Caco-2 (cell line): ENCODE results near the gene RGSL1. TPM values are rescaled to one million over a fixed set of nuclear protein-coding genes. Genes with fewer than 3 reads are reported as not detected.

Source experiments
- Bru-seq: library from RNA; stranded (reverse); fragments of 400-500 nt; gene quantifications from one replicate; lab custom pipeline; 2021; lab: Mats Ljungman, UMichigan
- BruChase-seq, 2 experiments: library from RNA; stranded (reverse); fragments of 400-500 nt; gene quantifications; one replicate each; lab custom pipeline; 2021; lab: Mats Ljungman, UMichigan
- BruUV-seq: library from RNA; stranded (reverse); fragments of 400-500 nt; replicated peaks from 2 replicates; lab custom pipeline; 2021; lab: Mats Ljungman, UMichigan
- CTCF ChIA-PET: fragments of 300-600 bp; sonication (Branson Sonifier 250); formaldehyde crosslinking; loops from one replicate; lab custom pipeline; 2022; ENCODE audit warnings: antibody characterized with exemption; lab: Charles Lee
- POLR2A ChIA-PET: fragments of 300-600 bp; sonication (Branson Sonifier 250); formaldehyde crosslinking; loops from one replicate; lab custom pipeline; 2022; ENCODE audit warnings: antibody characterized with exemption; lab: Charles Lee
- DNase-seq, 2 experiments: peaks; one replicate each; pipeline versions ENCODE4 v3.0.0 to v3.0.0-alpha.2; 2020 to 2022
- H3K27me3 ChIP-seq: replicated peaks from 2 replicates; pipeline ENCODE4 v1.6.0; 2011; ENCODE audit warnings: low read length; ENCODE audit not compliant: control insufficient read depth, insufficient read depth
- H3K36me3 ChIP-seq: 2 replicates; pipeline ENCODE4 v1.5.1; 2011; ENCODE audit warnings: low read length; ENCODE audit not compliant: control insufficient read depth, insufficient read depth
- H3K4me1 ChIP-seq: fragments of 250-450 bp; sonication (Bioruptor Pico); 2 replicates; pipeline ENCODE4 v1.5.1; 2020; ENCODE audit warnings: mild to moderate bottlenecking
- H3K4me3 ChIP-seq: 2 replicates; pipeline ENCODE4 v1.5.1; 2011; ENCODE audit warnings: low read depth, mild to moderate bottlenecking, control low read depth, low read length
- H3K9me3 ChIP-seq: fragments of 250-450 bp; sonication (Bioruptor Pico); 2 replicates; pipeline ENCODE4 v1.5.1; 2020; ENCODE audit warnings: mild to moderate bottlenecking, moderate library complexity
- H3K27ac Mint-ChIP-seq: one replicate; pipeline ENCODE4 v1.8.0; 2022; ENCODE audit warnings: mixed read lengths; ENCODE audit not compliant: unreplicated experiment
- H3K27me3 Mint-ChIP-seq: one replicate; pipeline ENCODE4 v1.8.0; 2022; ENCODE audit warnings: mixed read lengths; ENCODE audit not compliant: insufficient read depth, unreplicated experiment
- H3K36me3 Mint-ChIP-seq: one replicate; pipeline ENCODE4 v1.8.0; 2022; ENCODE audit warnings: mild to moderate bottlenecking, mixed read lengths; ENCODE audit not compliant: insufficient read depth, unreplicated experiment
- H3K4me1 Mint-ChIP-seq: one replicate; pipeline ENCODE4 v1.8.0; 2022; ENCODE audit warnings: low read depth, mixed read lengths; ENCODE audit not compliant: unreplicated experiment
- H3K4me3 Mint-ChIP-seq: one replicate; pipeline ENCODE4 v1.8.0; 2022; ENCODE audit warnings: mild to moderate bottlenecking, moderate library complexity, mixed read lengths; ENCODE audit not compliant: unreplicated experiment
- H3K9me3 Mint-ChIP-seq: one replicate; pipeline ENCODE4 v1.8.0; 2022; ENCODE audit warnings: mixed read lengths; ENCODE audit not compliant: unreplicated experiment
- intact Hi-C: fragments of 100-400 bp; cut with micrococcal nuclease; formaldehyde crosslinking; loops from one replicate; pipeline ENCODE4 v1.10.0; 2022; ENCODE audit not compliant: unreplicated experiment
- long read RNA-seq: library from polyadenylated mRNA; stranded (forward); transcript quantifications from one replicate; pipeline ENCODE4 v2.0.0, GENCODE V29; 2022
- total RNA-seq: library from RNA; stranded (reverse); gene quantifications from 2 replicates; pipeline ENCODE4 v1.2.3, GENCODE V29; 2022
- TF ChIP-seq, protein P1 (sequence below), 2 experiments: fragments of 200-600 bp in 1 of 2; IDR thresholded peaks; 1 replicate in 1 of 2; 2 replicates in 1 of 2; pipeline versions ENCODE4 v1.5.1 to v1.8.0; 2011 to 2022; ENCODE audit warnings: antibody characterized with exemption in 1 of 2, control low read depth in 1 of 2, inconsistent platforms in 1 of 2, low read depth in 1 of 2, low read length in 1 of 2, mild to moderate bottlenecking in 1 of 2, moderate library complexity in 1 of 2; ENCODE audit not compliant: insufficient read depth in 1 of 2, severe bottlenecking in 1 of 2, unreplicated experiment in 1 of 2

RGSL1 gene
- total RNA-seq (not detected in 2 replicates), Bru-seq, nascent RNA (percentile 3 among the genes with signal in this experiment), BruChase-seq, experiment 1, labeled RNA remaining after a 2-hour chase (percentile 3 among the genes with signal in this experiment), BruChase-seq, experiment 2, labeled RNA remaining after a 6-hour chase (percentile 2 among the genes with signal in this experiment)
- long read RNA-seq: 0 reads

DNA sequence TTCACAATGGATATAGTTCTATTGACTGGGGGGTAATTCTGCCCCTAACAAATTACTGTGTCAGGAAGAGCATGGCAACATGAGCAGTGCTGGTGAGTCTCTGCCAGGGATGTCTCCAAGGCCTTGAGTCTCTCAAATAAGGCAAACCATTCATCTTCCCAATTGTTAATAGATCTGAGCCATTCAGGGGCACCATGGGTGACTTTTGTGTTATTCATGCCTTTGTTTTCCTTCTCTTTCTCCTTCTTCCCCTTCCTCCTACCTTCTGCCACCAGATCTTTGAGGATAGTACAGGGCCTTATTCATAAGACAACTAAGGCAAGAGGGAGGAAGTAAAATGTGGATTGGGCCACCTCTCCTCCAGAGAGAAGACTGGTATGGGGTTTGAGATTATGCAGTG lies at the start of gene RGSL1:
Gene RGSL1 (plus strand): TSS at position 60 of the 400 bp plus-strand sequence. CDS start 20 bp downstream, at position 80.
- Histone ChIP-seq H3K4me1 (no peaks in the 10 kb centered on the region), H3K4me3 (no peak within 1 kb of the TSS), H3K9me3 (no peaks in the 10 kb centered on the region), H3K27me3 (no peaks in the 10 kb centered on the region), H3K36me3 (no peaks in the 10 kb centered on the region)
- Mint-ChIP-seq H3K27ac (no peak within 1 kb of the TSS), H3K4me1 (no peaks in the 10 kb centered on the region), H3K27me3 (peaks cover 15% of the 10 kb centered on the region), H3K9me3 (no peaks in the 10 kb centered on the region), H3K4me3 (no peak within 1 kb of the TSS), H3K36me3 (no peaks in the 10 kb centered on the region)
- DNase-seq: no peak
- TF ChIP-seq, protein P1, sequence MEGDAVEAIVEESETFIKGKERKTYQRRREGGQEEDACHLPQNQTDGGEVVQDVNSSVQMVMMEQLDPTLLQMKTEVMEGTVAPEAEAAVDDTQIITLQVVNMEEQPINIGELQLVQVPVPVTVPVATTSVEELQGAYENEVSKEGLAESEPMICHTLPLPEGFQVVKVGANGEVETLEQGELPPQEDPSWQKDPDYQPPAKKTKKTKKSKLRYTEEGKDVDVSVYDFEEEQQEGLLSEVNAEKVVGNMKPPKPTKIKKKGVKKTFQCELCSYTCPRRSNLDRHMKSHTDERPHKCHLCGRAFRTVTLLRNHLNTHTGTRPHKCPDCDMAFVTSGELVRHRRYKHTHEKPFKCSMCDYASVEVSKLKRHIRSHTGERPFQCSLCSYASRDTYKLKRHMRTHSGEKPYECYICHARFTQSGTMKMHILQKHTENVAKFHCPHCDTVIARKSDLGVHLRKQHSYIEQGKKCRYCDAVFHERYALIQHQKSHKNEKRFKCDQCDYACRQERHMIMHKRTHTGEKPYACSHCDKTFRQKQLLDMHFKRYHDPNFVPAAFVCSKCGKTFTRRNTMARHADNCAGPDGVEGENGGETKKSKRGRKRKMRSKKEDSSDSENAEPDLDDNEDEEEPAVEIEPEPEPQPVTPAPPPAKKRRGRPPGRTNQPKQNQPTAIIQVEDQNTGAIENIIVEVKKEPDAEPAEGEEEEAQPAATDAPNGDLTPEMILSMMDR (IDR thresholded peaks at IDR 0.05; ENCODE audit: insufficient read depth in 1 of 2, low read depth in 1 of 2, low read length in 1 of 2, severe bottlenecking in 1 of 2, unreplicated experiment in 1 of 2): no peak
- CTCF ChIA-PET: no interaction called here
- POLR2A ChIA-PET: no interaction called here
- no TSS peak for BruUV-seq
- intact Hi-C loops: no loop called here

DNA sequence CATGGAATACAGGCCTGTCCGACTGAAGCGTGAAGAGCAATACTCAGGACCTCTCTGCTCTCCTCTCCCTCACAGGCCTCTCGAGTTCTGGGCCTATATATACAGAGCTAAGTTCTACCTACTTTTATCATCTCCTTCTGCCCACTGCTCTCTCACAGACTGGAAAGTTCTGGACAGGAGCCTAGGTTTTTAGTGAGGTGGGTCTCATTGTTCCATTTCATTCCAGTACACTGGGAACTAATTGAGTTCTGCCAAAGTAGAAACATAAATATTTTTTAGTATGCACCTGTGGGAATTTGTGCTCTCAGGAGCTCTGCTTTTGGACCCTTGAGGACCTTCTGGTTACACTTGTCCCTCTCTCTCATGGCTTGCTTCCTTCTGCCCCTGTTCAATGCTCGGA lies 49.4 kb upstream of the RGSL1 start, which contains the start of gene TEDDM1:
Gene TEDDM1 (minus strand): TSS at position 101 of the 400 bp plus-strand sequence. CDS start 182 bp downstream, outside the sequence.
- Histone ChIP-seq H3K9me3 (peaks cover 18% of the 10 kb centered on the region), H3K4me3 (no peak within 1 kb of the TSS), H3K27me3 (no peaks in the 10 kb centered on the region), H3K4me1 (peaks cover 22% of the 10 kb centered on the region), H3K36me3 (no peaks in the 10 kb centered on the region)
- no peaks in the 10 kb centered on the region for H3K36me3 Mint-ChIP-seq
- TF ChIP-seq, protein P1 (IDR thresholded peaks at IDR 0.05; ENCODE audit: insufficient read depth in 1 of 2, low read depth in 1 of 2, low read length in 1 of 2, severe bottlenecking in 1 of 2, unreplicated experiment in 1 of 2): no peak
- no peak within 1 kb of the TSS for H3K27ac Mint-ChIP-seq
- peaks cover 11% of the 10 kb centered on the region for H3K9me3 Mint-ChIP-seq
- CTCF ChIA-PET: no interaction called here
- intact Hi-C loops: no loop called here
- H3K27me3 Mint-ChIP-seq: no peaks in the 10 kb centered on the region
- DNase-seq: no peak
- H3K4me1 Mint-ChIP-seq: peaks cover 28% of the 10 kb centered on the region
- no peak within 1 kb of the TSS for H3K4me3 Mint-ChIP-seq
- no TSS peak for BruUV-seq
- POLR2A ChIA-PET: interaction anchor here (0.7 kb wide), 1 partner anchor 21 kb away, joined by 6 read pairs; no protein-coding TSS in a partner anchor

DNA sequence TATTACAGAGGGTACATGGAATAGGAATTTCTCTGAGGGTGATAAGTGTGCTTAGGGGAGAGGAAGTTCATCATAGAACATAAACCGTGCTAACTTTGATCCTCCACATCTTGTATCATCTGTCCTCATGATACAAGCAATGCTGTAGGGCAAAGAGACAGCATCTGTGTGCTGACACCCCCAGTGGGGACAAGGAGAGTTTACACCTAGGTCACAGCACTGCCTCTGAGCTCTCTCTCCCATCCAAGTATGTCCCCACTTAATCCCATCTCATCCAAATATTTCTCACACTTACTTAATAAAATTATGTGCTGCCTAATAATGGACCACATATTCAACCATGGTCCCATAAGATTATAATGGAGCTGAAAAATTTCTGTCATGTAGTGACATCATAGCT lies 45.2 kb upstream of the RGSL1 start:
- Mint-ChIP-seq H3K4me1 (no peaks in the 10 kb centered on the region), H3K4me3 (no peak overlapping the region), H3K36me3 (no peaks in the 10 kb centered on the region), H3K27me3 (no peaks in the 10 kb centered on the region), H3K27ac (no peak overlapping the region), H3K9me3 (peaks cover 15% of the 10 kb centered on the region)
- no peak overlapping the region for H3K4me3 ChIP-seq
- H3K27me3 ChIP-seq: no peaks in the 10 kb centered on the region
- H3K4me1 ChIP-seq: no peaks in the 10 kb centered on the region
- no TSS peak for BruUV-seq
- peaks cover 26% of the 10 kb centered on the region for H3K9me3 ChIP-seq
- H3K36me3 ChIP-seq: no peaks in the 10 kb centered on the region
- POLR2A ChIA-PET: no interaction called here
- no peak for DNase-seq
- TF ChIP-seq, protein P1 (IDR thresholded peaks at IDR 0.05; ENCODE audit: insufficient read depth in 1 of 2, low read depth in 1 of 2, low read length in 1 of 2, severe bottlenecking in 1 of 2, unreplicated experiment in 1 of 2): no peak
- intact Hi-C loops: no loop called here
- CTCF ChIA-PET: interaction anchor here (0.6 kb wide), 1 partner anchor 105 kb away, joined by 4 read pairs; no protein-coding TSS in a partner anchor
